ENCODE results near the gene SLC10A7.

GRCh38 chr4:146548443-146548842 lies 26.7 kb upstream of the SLC10A7 start:
- no peak for TF ChIP-seq EZH2 (IDR thresholded peaks at IDR 0.05; ENCODE audit: borderline replicate concordance)
- no peak for TF ChIP-seq CTCF (IDR thresholded peaks at IDR 0.05; ENCODE audit: poor library complexity)
- TF ChIP-seq EZH2phosphoT487 (IDR thresholded peaks at IDR 0.05; ENCODE audit: low read depth, severe bottlenecking, unreplicated experiment), result no peak
